Neural progenitor cell (in vitro differentiated cells): Measurements from ENCODE around the gene PPP1R13L. TPM values are rescaled to one million over a fixed set of nuclear protein-coding genes. Genes with fewer than 3 reads are reported as not detected.

Experiments
- DNase-seq: peaks from one replicate; pipeline ENCODE4 v3.0.0-alpha.2; 2016; ENCODE audit warnings: low spot score
- H2AFZ ChIP-seq: fragments of 200-600 bp; sonication (generic); replicated peaks from 2 replicates; pipeline ENCODE4 v1.6.1; 2016; ENCODE audit warnings: antibody characterized with exemption
- H3F3A ChIP-seq: fragments of 200-600 bp; sonication (generic); 2 replicates; pipeline ENCODE4 v1.6.1; 2016; ENCODE audit warnings: antibody characterized with exemption, low read depth
- H3K27ac ChIP-seq: fragments of 200-600 bp; sonication (generic); 2 replicates; pipeline ENCODE4 v1.5.1; 2016; ENCODE audit warnings: mild to moderate bottlenecking
- H3K27me3 ChIP-seq: fragments of 200-600 bp; sonication (generic); 2 replicates; pipeline ENCODE4 v1.6.1; 2016; ENCODE audit warnings: mild to moderate bottlenecking, moderate library complexity
- H3K36me3 ChIP-seq: fragments of 200-600 bp; sonication (generic); 2 replicates; pipeline ENCODE4 v1.5.1; 2016
- H3K4me1 ChIP-seq: fragments of 200-600 bp; sonication (generic); 2 replicates; pipeline ENCODE4 v1.6.1; 2016; ENCODE audit warnings: mixed run types
- H3K4me2 ChIP-seq: fragments of 200-600 bp; sonication (generic); 2 replicates; pipeline ENCODE4 v1.6.1; 2016
- H3K4me3 ChIP-seq: fragments of 200-600 bp; sonication (generic); 2 replicates; pipeline ENCODE4 v1.5.1; 2016
- H3K79me2 ChIP-seq: fragments of 200-600 bp; sonication (generic); 2 replicates; pipeline ENCODE4 v1.6.1; 2016; ENCODE audit warnings: low read depth
- H3K9ac ChIP-seq: fragments of 200-600 bp; sonication (generic); 2 replicates; pipeline ENCODE4 v1.6.1; 2016
- H3K9me3 ChIP-seq: fragments of 200-600 bp; sonication (generic); 2 replicates; pipeline ENCODE4 v1.5.1; 2016; ENCODE audit warnings: low read depth
- H4K20me1 ChIP-seq: fragments of 200-600 bp; sonication (generic); 2 replicates; pipeline ENCODE4 v1.6.1; 2016; ENCODE audit warnings: low read depth
- H3K27ac Mint-ChIP-seq: 3 replicates; pipeline ENCODE4 v1.8.0; 2021; ENCODE audit warnings: mixed read lengths
- H3K27me3 Mint-ChIP-seq: 2 replicates; pipeline ENCODE4 v1.8.0; 2022; ENCODE audit warnings: low read depth, mild to moderate bottlenecking, inconsistent platforms, moderate library complexity, mixed read lengths; ENCODE audit not compliant: insufficient read depth
- H3K36me3 Mint-ChIP-seq: 3 replicates; pipeline ENCODE4 v1.8.0; 2021; ENCODE audit warnings: mixed read lengths
- H3K4me1 Mint-ChIP-seq: 3 replicates; pipeline ENCODE4 v1.8.0; 2021; ENCODE audit warnings: mixed read lengths
- H3K4me3 Mint-ChIP-seq: 3 replicates; pipeline ENCODE4 v1.8.0; 2021; ENCODE audit warnings: mild to moderate bottlenecking, moderate library complexity, mixed read lengths
- H3K9me3 Mint-ChIP-seq: 3 replicates; pipeline ENCODE4 v1.8.0; 2020; ENCODE audit warnings: mixed read lengths
- EZH2 ChIP-seq: fragments of 200-600 bp; sonication (generic); IDR thresholded peaks from 2 replicates; pipeline ENCODE4 v1.6.1; 2017; ENCODE audit warnings: antibody characterized with exemption, mild to moderate bottlenecking, moderate library complexity
- EZH2phosphoT487 ChIP-seq: fragments of 200-600 bp; sonication (generic); IDR thresholded peaks from 2 replicates; pipeline ENCODE4 v1.6.1; 2017; ENCODE audit warnings: antibody characterized with exemption
- total RNA-seq: library from RNA; depleted of rRNA; stranded (reverse); fragments of >200 nt; gene quantifications from 2 replicates; pipeline ENCODE4 v1.2.3, GENCODE V29; 2015; ENCODE audit warnings: low replicate concordance
- TF ChIP-seq, protein P1 (sequence below): fragments of 200-600 bp; sonication (generic); IDR thresholded peaks from 2 replicates; pipeline ENCODE4 v1.5.1; 2017; ENCODE audit warnings: antibody characterized with exemption, mild to moderate bottlenecking

Gene PPP1R13L, protein sequence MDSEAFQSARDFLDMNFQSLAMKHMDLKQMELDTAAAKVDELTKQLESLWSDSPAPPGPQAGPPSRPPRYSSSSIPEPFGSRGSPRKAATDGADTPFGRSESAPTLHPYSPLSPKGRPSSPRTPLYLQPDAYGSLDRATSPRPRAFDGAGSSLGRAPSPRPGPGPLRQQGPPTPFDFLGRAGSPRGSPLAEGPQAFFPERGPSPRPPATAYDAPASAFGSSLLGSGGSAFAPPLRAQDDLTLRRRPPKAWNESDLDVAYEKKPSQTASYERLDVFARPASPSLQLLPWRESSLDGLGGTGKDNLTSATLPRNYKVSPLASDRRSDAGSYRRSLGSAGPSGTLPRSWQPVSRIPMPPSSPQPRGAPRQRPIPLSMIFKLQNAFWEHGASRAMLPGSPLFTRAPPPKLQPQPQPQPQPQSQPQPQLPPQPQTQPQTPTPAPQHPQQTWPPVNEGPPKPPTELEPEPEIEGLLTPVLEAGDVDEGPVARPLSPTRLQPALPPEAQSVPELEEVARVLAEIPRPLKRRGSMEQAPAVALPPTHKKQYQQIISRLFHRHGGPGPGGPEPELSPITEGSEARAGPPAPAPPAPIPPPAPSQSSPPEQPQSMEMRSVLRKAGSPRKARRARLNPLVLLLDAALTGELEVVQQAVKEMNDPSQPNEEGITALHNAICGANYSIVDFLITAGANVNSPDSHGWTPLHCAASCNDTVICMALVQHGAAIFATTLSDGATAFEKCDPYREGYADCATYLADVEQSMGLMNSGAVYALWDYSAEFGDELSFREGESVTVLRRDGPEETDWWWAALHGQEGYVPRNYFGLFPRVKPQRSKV
- total RNA-seq = 2.9 and 8.6 TPM in 2 replicates

DNA sequence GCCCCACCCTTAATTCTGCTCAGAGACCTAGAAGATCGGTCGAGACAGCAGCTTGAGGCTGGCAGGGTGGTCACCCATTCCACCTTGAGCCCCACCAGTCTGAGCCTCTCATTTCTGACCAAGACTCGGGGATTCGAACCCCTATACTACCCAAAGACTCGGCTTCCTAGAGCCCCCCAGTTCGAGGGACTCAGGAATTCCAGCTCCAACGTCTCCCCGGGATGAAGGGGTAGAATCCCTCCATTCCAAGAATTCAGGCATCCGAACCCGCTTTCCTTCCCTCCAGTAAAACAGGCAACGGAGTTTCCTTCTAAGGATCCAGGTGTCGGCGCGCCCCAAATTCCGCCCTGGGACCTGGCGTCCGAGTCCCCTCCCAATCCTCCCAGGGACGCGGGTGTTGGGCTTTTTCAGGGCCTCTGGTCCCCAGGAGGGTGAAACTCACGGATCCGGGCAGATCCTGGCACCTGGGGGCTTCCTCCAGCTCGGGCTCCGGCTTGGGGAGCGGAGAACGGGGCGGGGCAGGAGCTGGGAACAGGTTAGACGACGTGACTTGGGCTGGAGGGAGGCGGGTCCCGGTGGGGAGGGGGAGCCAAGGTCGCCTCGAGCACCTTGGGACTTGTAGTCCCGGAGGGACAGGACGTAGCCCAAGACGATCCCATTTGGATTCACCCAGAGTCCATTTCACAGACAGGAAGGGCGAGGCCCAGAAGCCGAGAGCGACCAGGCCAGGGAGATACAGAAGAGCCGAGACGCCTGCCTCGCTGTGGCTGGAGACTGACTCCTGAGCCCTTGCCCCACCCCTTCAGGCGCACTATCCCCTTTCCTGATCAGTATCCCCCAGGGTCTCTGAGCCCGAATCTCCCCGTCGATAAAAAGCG lies at the start of gene PPP1R13L:
Gene PPP1R13L (minus strand): TSS at position 513 of the 878 bp plus-strand sequence. CDS start 6,751 bp downstream, outside the sequence.
- Histone ChIP-seq H4K20me1 (peaks cover 33% of the 10 kb centered on the region), H2AFZ (peak within 1 kb of the TSS; percentile 98), H3K4me1 (peaks cover 21% of the 10 kb centered on the region), H3K9me3 (no peaks in the 10 kb centered on the region), H3K9ac (no peak within 1 kb of the TSS), H3K27ac (no peak within 1 kb of the TSS), H3K4me3 (peak within 1 kb of the TSS; percentile 65), H3F3A (peaks cover 4% of the 10 kb centered on the region), H3K4me2 (peak within 1 kb of the TSS; percentile 83), H3K79me2 (peaks cover 8% of the 10 kb centered on the region), H3K27me3 (peaks cover 41% of the 10 kb centered on the region), H3K36me3 (no peaks in the 10 kb centered on the region)
- H3K27ac Mint-ChIP-seq = peak within 1 kb of the TSS; percentile 99
- peaks cover 32% of the 10 kb centered on the region for H3K4me1 Mint-ChIP-seq
- no peaks in the 10 kb centered on the region for H3K9me3 Mint-ChIP-seq
- peak; percentile 86 for DNase-seq
- no peaks in the 10 kb centered on the region for H3K36me3 Mint-ChIP-seq
- TF ChIP-seq EZH2 (peak; percentile 73), EZH2phosphoT487 (no peak)
- TF ChIP-seq, protein P1, sequence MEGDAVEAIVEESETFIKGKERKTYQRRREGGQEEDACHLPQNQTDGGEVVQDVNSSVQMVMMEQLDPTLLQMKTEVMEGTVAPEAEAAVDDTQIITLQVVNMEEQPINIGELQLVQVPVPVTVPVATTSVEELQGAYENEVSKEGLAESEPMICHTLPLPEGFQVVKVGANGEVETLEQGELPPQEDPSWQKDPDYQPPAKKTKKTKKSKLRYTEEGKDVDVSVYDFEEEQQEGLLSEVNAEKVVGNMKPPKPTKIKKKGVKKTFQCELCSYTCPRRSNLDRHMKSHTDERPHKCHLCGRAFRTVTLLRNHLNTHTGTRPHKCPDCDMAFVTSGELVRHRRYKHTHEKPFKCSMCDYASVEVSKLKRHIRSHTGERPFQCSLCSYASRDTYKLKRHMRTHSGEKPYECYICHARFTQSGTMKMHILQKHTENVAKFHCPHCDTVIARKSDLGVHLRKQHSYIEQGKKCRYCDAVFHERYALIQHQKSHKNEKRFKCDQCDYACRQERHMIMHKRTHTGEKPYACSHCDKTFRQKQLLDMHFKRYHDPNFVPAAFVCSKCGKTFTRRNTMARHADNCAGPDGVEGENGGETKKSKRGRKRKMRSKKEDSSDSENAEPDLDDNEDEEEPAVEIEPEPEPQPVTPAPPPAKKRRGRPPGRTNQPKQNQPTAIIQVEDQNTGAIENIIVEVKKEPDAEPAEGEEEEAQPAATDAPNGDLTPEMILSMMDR = no peak
- peak within 1 kb of the TSS; percentile 93 for H3K4me3 Mint-ChIP-seq
- peaks cover 26% of the 10 kb centered on the region for H3K27me3 Mint-ChIP-seq

DNA sequence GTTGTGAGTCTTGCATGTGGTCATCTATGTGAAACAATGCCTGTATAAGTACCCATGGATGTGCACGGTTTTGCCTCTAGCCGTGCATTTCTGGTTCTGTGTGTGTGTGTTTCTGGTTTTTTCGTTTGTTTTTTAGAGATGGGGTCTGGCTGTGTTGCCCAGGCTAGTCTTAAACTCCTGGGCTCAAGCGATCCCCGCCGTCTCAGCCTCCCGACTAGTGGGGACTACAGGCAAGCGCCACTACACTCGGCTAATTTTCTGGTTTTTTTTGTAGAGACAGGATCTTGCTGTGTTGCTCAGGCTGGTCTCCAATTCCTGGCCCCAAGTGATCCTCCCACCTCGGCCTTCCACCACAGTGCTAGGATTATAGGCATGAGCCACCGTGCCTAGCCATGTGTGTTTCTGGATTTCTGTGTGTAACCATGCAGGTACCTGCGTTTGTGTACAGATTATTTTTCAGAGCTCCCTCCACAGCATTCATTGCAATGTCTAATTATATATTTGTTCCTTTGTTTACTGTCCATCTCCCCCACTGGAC lies 47.0 kb upstream of the PPP1R13L start:
- peak overlapping the region; percentile 91 for H3K27ac Mint-ChIP-seq
- H3K4me2 ChIP-seq = no peak overlapping the region

More for the DNA sequence above, 47.0 kb upstream of the PPP1R13L start:
- Histone ChIP-seq H3K9ac (no peak overlapping the region), H3K27ac (no peak overlapping the region), H3K4me1 (peaks cover 4% of the 10 kb centered on the region), H3K9me3 (no peaks in the 10 kb centered on the region), H3K4me3 (no peak overlapping the region), H3K27me3 (peaks cover 31% of the 10 kb centered on the region), H3K36me3 (no peaks in the 10 kb centered on the region), H3F3A (peaks cover 32% of the 10 kb centered on the region), H2AFZ (no peak overlapping the region), H4K20me1 (no peaks in the 10 kb centered on the region), H3K79me2 (no peaks in the 10 kb centered on the region)
- H3K4me3 Mint-ChIP-seq = peak overlapping the region; percentile 85
- H3K9me3 Mint-ChIP-seq = peaks cover 2% of the 10 kb centered on the region
- DNase-seq = no peak
- TF ChIP-seq, protein P1 = no peak
- TF ChIP-seq EZH2 (no peak), EZH2phosphoT487 (no peak)
- peaks cover 26% of the 10 kb centered on the region for H3K27me3 Mint-ChIP-seq
- no peaks in the 10 kb centered on the region for H3K36me3 Mint-ChIP-seq
- peaks cover 49% of the 10 kb centered on the region for H3K4me1 Mint-ChIP-seq
